Rectal smooth muscle tissue (tissue), 1 donor: ENCODE measurements around the gene ZNF778.
"Not testable (repeated sequence)": the region's sequence is repeated elsewhere in the genome, so short reads cannot be mapped to it uniquely, and the experiment has no call there.

Source experiments
- H3K27ac ChIP-seq: one replicate; pipeline ENCODE4 v1.7.0; 2013; ENCODE audit warnings: low read depth, low read length, inconsistent platforms
- H3K27me3 ChIP-seq: one replicate; pipeline ENCODE4 v1.7.0; 2013; ENCODE audit warnings: low read length; ENCODE audit not compliant: control insufficient read depth, insufficient read depth
- H3K36me3 ChIP-seq: one replicate; pipeline ENCODE4 v1.7.0; 2013; ENCODE audit warnings: low read length; ENCODE audit not compliant: control insufficient read depth, insufficient read depth
- H3K4me1 ChIP-seq: one replicate; pipeline ENCODE4 v1.7.0; 2013; ENCODE audit warnings: low read length; ENCODE audit not compliant: control insufficient read depth, insufficient read depth
- H3K4me3 ChIP-seq: one replicate; pipeline ENCODE4 v1.7.0; 2013; ENCODE audit warnings: low read length
- H3K9ac ChIP-seq: one replicate; pipeline ENCODE4 v1.7.0; 2013; ENCODE audit warnings: low read length

Gene ZNF778

DNA sequence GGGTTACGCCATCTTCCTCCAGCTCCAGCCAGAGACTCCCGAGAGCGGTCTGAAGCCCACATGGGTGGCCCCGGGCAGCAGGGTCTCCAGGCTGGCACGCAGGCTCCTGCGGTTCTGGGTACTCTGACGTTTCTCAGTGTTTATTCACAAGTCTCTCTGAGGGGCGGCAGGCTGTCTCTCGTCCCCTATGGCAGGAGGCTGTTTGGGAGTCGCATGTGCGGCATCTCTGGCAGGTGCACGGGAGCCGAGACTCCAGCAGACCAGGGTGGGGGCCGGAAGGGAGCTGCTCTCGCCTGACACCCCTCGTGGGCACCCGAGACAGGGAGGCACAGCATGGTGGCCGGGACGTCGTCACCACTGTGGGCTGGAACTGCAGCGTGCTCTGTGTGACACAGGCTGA lies 48.1 kb downstream of the ZNF778 start:
- Histone ChIP-seq H3K4me3 (no peak overlapping the region), H3K27ac (no peak overlapping the region), H3K9ac (no peak overlapping the region), H3K27me3 (no peaks in the 10 kb centered on the region), H3K4me1 (no peaks in the 10 kb centered on the region), H3K36me3 (peaks cover 16% of the 10 kb centered on the region)

DNA sequence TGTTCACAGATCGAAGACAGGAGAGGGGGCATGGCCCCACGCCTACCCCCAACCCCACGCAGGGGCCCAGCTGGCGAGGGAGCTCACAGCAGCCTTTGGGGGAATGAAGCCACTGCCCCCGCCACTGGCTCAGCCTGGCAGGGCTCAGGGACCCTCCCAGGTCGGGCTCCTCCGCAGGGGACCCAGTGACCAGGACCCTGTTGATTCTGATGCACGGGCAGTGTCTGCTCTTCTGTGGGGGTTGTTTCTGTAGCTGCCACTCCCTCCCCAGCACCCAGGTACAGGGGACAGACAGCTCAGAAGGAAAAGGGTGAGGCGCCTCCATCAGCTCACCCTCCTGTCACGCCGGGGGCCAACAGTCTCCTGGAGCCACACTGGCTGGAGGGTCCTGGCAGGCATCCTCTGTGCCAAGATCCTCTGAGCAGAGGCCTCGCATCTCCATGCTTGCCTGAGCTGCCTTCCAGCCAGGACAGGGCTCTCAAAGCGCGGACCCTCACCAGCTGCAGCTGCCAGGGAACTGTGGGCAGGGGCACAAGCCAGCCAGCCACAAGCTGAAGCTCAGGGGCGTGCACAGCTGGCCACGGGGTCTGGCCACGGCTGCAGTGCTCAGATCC lies 49.1 kb downstream of the ZNF778 start:
- Histone ChIP-seq H3K36me3 (peaks cover 17% of the 10 kb centered on the region), H3K9ac (no peak overlapping the region), H3K4me1 (no peaks in the 10 kb centered on the region), H3K4me3 (no peak overlapping the region), H3K27me3 (no peaks in the 10 kb centered on the region), H3K27ac (no peak overlapping the region)

DNA sequence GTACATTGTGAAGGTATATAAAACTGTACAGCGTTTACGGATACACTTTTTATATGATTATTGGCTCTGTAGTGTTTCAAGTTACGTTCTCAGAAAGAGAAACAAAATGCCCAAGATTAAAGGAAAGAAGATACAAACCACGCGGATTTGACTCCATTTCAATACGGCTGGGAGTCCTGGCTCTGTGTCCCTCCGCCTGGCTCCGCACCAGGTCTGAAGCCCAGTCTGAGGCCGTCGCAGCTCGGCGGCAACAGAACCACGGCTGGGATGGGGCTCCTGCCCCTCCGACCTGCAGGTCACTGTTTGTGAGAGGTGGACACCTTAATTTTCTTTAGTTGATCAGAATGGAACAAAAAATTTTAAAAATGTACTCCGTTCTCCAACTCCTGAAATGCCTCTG lies 50.2 kb downstream of the ZNF778 start:
- not testable (repeated sequence) for H3K27ac ChIP-seq, H3K27me3 ChIP-seq, H3K4me3 ChIP-seq, H3K9ac ChIP-seq, H3K4me1 ChIP-seq
- H3K36me3 ChIP-seq, result peaks cover 18% of the 10 kb centered on the region

DNA sequence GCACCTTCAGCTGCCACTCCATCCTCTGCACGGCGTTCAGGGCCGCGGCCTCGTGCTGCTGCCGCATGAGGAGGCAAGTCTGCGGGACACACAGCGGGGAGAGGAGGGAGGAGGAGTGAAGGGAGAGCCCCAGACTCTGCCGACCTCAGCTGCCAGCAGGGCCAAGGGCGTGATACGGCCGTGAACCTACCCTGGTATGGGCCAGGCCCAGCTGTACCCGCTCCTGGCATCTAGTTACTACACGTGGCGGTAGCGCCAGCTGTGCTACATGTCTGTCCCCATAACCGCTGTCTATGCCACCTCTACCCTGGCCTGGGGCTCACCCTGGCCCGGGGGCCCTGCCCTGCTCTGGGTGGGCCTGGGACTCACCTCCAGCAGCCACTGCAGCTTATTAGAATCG lies 51.1 kb downstream of the ZNF778 start:
- Histone ChIP-seq H3K4me1 (no peaks in the 10 kb centered on the region), H3K9ac (no peak overlapping the region), H3K36me3 (peaks cover 22% of the 10 kb centered on the region), H3K27ac (no peak overlapping the region), H3K27me3 (no peaks in the 10 kb centered on the region), H3K4me3 (no peak overlapping the region)

DNA sequence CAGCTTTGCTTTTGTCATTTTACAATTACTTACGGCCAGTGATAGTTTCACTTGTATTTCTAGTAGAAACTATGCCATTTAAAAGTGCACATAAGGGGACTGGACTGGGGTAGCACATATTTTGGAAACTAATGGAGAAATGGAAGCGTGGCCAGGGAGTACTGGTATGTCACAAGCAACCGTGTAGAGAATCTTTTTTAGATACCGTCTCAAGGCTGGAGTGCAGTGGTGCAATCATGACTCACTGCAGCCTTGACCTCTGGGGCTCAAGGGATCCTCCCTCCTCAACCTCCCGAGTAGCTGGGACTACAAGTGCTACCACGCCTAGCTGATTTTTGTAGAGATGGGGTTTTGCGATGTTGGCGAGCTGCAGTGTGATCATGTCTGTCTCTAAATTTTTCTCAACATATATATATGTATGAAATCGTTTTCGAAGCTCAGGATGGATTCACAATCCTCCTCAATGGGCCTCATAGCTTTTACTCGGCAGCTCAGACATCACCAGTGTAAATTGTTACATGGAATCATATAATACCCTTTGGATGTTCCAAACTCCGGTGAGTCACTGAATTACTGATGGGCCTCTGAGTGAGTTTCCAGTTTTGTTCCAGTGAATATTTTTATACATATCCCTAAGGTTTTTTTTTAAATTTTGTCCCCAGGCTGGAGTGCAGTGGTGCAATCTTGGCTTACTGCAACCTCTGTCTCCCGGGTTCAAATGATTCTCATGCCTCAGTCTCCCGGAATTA lies 51.7 kb downstream of the ZNF778 start:
- Histone ChIP-seq H3K4me3 (no peak overlapping the region), H3K27me3 (no peaks in the 10 kb centered on the region), H3K9ac (no peak overlapping the region), H3K4me1 (no peaks in the 10 kb centered on the region), H3K36me3 (peaks cover 27% of the 10 kb centered on the region), H3K27ac (no peak overlapping the region)

DNA sequence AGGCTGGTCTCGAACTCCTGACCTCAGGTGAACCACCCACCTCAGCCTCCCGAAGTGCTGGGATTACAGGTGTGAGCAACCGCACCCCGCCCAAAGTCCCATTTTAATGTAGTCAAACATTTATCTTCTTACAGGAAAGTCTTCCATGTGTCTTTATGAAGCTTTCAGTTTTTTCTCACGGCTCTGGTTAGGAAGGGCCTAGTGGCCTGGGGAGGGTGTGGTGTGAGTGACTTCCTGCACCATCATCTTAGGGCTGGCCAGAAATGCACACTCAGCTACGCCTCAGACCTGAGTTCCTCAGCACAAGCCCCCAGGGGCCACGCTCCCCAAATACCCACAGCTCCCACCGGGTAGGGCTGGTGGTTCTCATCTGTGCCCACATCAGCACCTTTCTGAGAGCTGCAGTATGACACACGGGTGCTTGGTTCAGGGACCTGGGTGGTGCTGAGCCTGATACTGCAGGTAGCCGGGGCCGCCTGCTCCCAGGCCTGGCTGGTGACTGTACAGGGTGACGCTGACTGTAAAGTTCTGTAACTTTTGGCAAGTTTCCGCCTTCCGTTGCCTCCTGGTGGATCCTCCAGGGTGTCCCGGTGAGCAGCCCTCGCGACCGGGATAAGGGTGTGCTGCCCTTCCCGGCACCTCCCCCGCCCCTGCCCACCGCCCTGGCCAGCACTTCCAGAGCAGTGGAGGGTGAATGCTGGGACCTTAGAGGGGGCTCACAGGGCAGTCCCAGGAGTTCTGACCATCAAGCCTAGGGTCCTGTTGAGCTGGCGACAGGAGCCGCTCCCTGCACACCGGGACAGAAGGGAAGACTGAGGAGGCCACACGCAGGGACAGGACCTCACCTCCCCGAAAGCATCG lies 52.5 kb downstream of the ZNF778 start:
- Histone ChIP-seq H3K4me3 (no peak overlapping the region), H3K9ac (no peak overlapping the region), H3K27me3 (no peaks in the 10 kb centered on the region), H3K4me1 (no peaks in the 10 kb centered on the region), H3K27ac (no peak overlapping the region), H3K36me3 (peaks cover 32% of the 10 kb centered on the region)

DNA sequence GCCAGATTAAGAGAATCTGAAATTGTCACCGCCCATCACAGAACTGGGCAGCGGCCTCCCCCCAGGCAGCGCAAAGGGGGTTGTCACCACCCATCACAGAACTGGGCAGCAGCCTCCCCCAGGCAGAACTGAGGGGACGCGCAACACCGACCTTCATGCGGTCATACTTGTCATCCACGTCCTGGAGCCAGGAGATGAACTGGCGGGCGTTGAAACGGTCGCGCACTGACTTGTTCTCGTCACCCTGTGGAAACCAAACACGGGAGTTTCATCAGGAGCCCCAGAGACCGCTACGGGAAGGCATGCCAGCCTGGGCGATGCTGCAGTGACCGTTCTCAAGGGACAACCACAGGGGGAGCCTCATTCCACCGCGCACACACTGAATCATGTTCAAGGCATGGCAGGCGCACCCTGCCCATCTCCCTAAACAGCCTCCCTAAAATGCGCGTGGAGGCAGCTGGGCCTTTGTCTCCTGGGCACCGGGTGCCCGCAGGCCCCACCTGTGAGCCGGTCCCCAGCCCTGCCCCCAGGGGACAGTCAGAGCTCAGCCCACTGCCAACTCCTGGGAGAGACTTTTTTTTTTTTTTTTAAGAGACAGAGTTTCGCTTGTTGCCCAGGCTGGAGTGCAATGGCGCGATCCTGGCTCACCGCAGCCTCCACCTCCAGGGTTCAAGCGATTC lies 53.3 kb downstream of the ZNF778 start:
- Histone ChIP-seq H3K27ac (no peak overlapping the region), H3K36me3 (peaks cover 40% of the 10 kb centered on the region), H3K4me1 (no peaks in the 10 kb centered on the region), H3K4me3 (no peak overlapping the region), H3K27me3 (no peaks in the 10 kb centered on the region), H3K9ac (no peak overlapping the region)

DNA sequence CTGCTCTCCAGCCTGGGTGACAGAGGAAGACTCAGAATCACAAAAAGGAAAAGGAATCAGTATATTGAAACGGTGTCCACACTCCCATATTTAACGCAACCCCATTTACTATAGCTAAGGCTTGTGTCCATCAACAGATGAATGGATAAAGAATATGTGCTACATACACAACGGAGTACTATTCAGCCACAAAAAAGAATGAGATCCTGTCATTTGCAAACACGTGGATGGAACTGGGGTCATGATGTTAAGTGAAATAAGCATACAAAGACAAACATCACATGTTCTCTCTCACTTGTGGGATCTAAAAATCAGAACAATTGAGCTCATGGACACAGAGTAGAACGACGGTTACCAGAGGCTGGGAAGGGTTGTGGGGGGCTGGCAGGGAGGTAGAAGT lies 55.1 kb downstream of the ZNF778 start:
- no peak overlapping the region for H3K4me3 ChIP-seq
- H3K36me3 ChIP-seq, result peaks cover 38% of the 10 kb centered on the region
- H3K4me1 ChIP-seq, result no peaks in the 10 kb centered on the region
- no peaks in the 10 kb centered on the region for H3K27me3 ChIP-seq
- H3K27ac ChIP-seq, result no peak overlapping the region
- H3K9ac ChIP-seq, result no peak overlapping the region

DNA sequence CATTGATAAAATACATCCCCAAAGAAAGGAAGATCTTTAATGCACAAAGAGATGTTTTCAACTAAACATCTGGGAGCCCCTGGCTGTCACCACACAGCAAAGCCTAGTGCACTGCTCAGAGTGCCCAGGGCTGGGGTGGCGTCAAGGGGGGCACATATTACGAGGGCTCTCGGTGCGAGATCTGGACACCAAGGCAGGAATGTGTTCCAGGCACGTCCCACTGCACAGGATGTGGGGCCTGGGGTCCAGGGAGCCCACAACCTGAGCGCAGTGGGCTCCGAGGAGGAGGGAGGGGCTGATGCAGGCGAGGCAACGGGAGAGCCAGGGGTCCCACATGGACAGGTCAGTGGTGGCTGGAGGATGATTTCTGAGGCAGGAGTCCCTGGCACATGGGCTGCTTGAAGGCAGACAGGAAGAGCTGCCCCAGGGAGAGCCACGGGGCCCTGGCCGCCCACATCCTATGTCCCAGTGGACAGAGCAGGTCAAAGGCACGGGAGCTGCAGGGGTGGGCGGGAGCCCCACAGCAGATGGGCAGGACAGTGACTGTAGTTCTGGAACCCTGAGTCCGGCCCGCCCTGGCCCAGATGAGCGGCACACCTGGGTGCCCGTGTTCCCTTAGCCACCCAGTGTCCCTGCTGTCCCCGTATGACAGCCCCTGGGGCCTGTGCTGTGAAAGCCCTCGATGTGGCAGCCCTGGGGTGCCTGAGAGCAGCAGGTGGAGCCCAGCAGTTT lies 56.4 kb downstream of the ZNF778 start:
- peaks cover 36% of the 10 kb centered on the region for H3K36me3 ChIP-seq
- H3K4me1 ChIP-seq, result no peaks in the 10 kb centered on the region
- H3K27me3 ChIP-seq, result no peaks in the 10 kb centered on the region
- H3K9ac ChIP-seq, result no peak overlapping the region
- H3K4me3 ChIP-seq, result no peak overlapping the region
- H3K27ac ChIP-seq, result no peak overlapping the region

DNA sequence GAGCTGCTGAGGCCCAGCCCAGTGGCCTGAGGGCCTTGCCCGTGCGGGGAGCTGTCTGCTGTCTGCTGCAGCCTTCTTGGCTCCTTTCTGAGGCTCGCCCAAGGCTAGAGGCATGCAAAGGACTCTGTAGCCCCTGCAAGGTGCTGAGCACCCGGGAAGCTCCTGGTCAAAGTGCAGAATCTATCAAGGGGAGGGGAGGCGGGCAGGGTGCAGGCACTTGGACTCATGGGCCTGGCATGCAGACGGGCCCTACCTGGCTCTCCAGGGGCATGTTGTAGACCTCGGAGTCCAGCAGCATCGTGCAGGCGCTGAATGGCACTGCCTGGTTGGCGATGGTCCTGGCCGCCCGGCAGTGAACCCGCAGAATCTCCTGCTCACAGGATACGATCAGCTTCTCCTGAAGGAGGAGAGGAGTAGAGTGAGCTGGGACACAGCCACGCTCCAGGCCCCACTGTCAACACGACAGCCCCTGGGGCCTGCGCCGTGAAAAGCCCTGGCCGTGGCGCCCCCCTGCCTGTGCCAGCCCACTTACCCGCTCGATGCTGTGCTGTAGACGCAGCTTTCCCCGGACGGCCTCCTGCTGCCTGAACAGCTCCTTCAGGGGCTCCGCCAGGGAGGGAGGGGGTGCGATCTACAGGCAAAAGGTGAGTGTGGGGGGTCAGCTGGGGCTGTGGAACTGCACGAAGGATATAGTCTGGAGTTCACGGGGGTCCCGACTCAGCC lies 57.2 kb downstream of the ZNF778 start:
- no peak overlapping the region for H3K4me3 ChIP-seq
- H3K4me1 ChIP-seq, result no peaks in the 10 kb centered on the region
- H3K36me3 ChIP-seq, result peaks cover 36% of the 10 kb centered on the region
- H3K9ac ChIP-seq, result no peak overlapping the region
- H3K27ac ChIP-seq, result no peak overlapping the region
- no peaks in the 10 kb centered on the region for H3K27me3 ChIP-seq

DNA sequence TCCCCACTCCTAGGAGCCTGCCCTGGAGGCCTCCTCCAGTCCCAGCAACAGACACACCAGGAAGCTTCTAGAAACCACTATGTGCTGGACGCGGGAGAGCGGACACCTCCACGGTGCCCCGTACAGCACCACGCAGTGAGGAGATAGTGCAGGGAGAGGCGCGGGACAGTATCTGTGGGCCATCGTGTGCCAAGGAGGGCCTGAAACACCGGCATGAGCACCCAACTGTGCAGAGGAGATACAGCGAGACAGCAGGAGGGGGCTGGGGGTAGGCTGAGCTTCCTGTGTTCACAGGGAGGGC lies 57.7 kb downstream of the ZNF778 start:
- no peaks in the 10 kb centered on the region for H3K4me1 ChIP-seq
- H3K4me3 ChIP-seq, result no peak overlapping the region
- H3K27me3 ChIP-seq, result no peaks in the 10 kb centered on the region
- H3K36me3 ChIP-seq, result peaks cover 31% of the 10 kb centered on the region
- H3K9ac ChIP-seq, result no peak overlapping the region
- H3K27ac ChIP-seq, result no peak overlapping the region
